K562 (cell line): ENCODE results near the gene ZNF189. TPM values are rescaled to one million over a fixed set of nuclear protein-coding genes. Genes with fewer than 3 reads are reported as not detected.

Experiments
- ATAC-seq: fragments of 200-7000 bp; cut with Tn5 transposase; 3 replicates; pipeline ENCODE4 v1.9.1; 2020; ENCODE audit warnings: moderate library complexity
- BruUV-seq: library from RNA; stranded (reverse); fragments of 400-500 nt; replicated peaks from 2 replicates; lab custom pipeline; 2021; lab: Mats Ljungman, UMichigan
- CTCF ChIA-PET: fragments of 300-600 bp; formaldehyde crosslinking; extraction: SDS; loops from one replicate; lab custom pipeline; 2021; ENCODE audit warnings: low intra/inter-chr PET ratio; lab: Yijun Ruan, JAX
- POLR2A ChIA-PET: fragments of 300-600, 350-650 bp; sonication (Branson Sonifier 250); formaldehyde crosslinking; extraction: SDS; loops from one replicate; lab custom pipeline; 2021; ENCODE audit warnings: antibody characterized with exemption, inconsistent platforms; lab: Yijun Ruan, JAX
- DNase-seq, 4 experiments: peaks; one replicate each; pipeline versions ENCODE4 v3.0.0 to v3.0.0-alpha.2; 2011 to 2018; ENCODE audit warnings: low spot score in 3 of 4, mixed read lengths in 3 of 4; ENCODE audit errors: extremely low read depth in 1 of 4
- FAIRE-seq: peaks from 2 replicates; lab custom pipeline; 2011; peaks lifted over from hg19 to GRCh38; lab: Jason Lieb, UNC
- H2AFZ ChIP-seq: 2 replicates; pipeline ENCODE4 v1.6.0; 2011; ENCODE audit warnings: low read depth, low read length, control low read depth, inconsistent platforms
- H3K27ac ChIP-seq: fragments of 200-600 bp; 3 replicates; pipeline ENCODE4 v1.8.0; 2011; ENCODE audit warnings: low read depth, mild to moderate bottlenecking, control low read depth, inconsistent platforms, low read length, moderate library complexity, mixed read lengths; ENCODE audit errors: extremely low read depth
- H3K27me3 ChIP-seq, 2 experiments: fragments of 300-600 bp in 1 of 2; 2 replicates in 1 of 2; 3 replicates in 1 of 2; pipeline versions ENCODE4 v1.6.0 to v1.8.0; 2011; ENCODE audit warnings: inconsistent platforms in 2 of 2, low read length in 2 of 2, mild to moderate bottlenecking in 1 of 2, mixed read lengths in 1 of 2, moderate library complexity in 1 of 2; ENCODE audit not compliant: control insufficient read depth in 2 of 2, insufficient read depth in 2 of 2
- H3K36me3 ChIP-seq: fragments of 300-600 bp; 3 replicates; pipeline ENCODE4 v1.8.0; 2011; ENCODE audit warnings: mild to moderate bottlenecking, low read length, inconsistent platforms; ENCODE audit not compliant: control insufficient read depth, insufficient read depth
- H3K4me1 ChIP-seq, 2 experiments: fragments of 200-600 bp in 1 of 2; replicated peaks in 1 of 2; 2 replicates in 1 of 2; 3 replicates in 1 of 2; pipeline versions ENCODE4 v1.5.1 to v1.8.0; 2011; ENCODE audit warnings: inconsistent platforms in 2 of 2, low read length in 2 of 2, mild to moderate bottlenecking in 1 of 2, mixed read lengths in 1 of 2, moderate library complexity in 1 of 2; ENCODE audit not compliant: control insufficient read depth in 2 of 2, insufficient read depth in 2 of 2
- H3K4me2 ChIP-seq: 2 replicates; pipeline ENCODE4 v1.6.1; 2011; ENCODE audit warnings: low read length, control low read depth, inconsistent platforms, mixed read lengths; ENCODE audit not compliant: insufficient read depth
- H3K4me3 ChIP-seq: fragments of 200-600 bp; sonication (generic), shearing (Covaris generic); 2 replicates; pipeline ENCODE4 v1.5.1; 2016; ENCODE audit warnings: control low read depth, inconsistent platforms
- H3K79me2 ChIP-seq: fragments of 200-600 bp; 3 replicates; pipeline ENCODE4 v1.8.0; 2011; ENCODE audit warnings: low read length, inconsistent platforms; ENCODE audit not compliant: control insufficient read depth, insufficient read depth
- H3K9ac ChIP-seq, 2 experiments: 2 replicates each; pipeline versions ENCODE4 v1.6.0 to v1.6.1; 2011; ENCODE audit warnings: low read depth in 2 of 2, low read length in 2 of 2, control low read depth in 1 of 2, inconsistent platforms in 1 of 2, mild to moderate bottlenecking in 1 of 2, mixed read lengths in 1 of 2; ENCODE audit not compliant: insufficient read depth in 1 of 2
- H3K9me1 ChIP-seq: one replicate; pipeline ENCODE4 v1.6.0; 2011; ENCODE audit warnings: inconsistent platforms, mild to moderate bottlenecking, low read length, moderate library complexity; ENCODE audit not compliant: control insufficient read depth, insufficient read depth
- H3K9me3 ChIP-seq: replicated peaks from 2 replicates; pipeline ENCODE4 v1.5.1; 2011; ENCODE audit warnings: low read depth, low read length, inconsistent platforms; ENCODE audit not compliant: control insufficient read depth, insufficient read depth
- H4K20me1 ChIP-seq: replicated peaks from 2 replicates; pipeline ENCODE4 v1.6.1; 2011; ENCODE audit warnings: low read length, inconsistent platforms, mixed read lengths; ENCODE audit not compliant: control insufficient read depth, insufficient read depth
- RAD21 ChIP-seq, 2 experiments: fragments of 250-450 bp in 1 of 2; fragments of 450-650 bp in 1 of 2; sonication (Bioruptor Pico) in 1 of 2; formaldehyde crosslinking in 1 of 2; IDR thresholded peaks in 1 of 2; conservative IDR thresholded peaks in 1 of 2; 2 replicates each; pipeline versions ENCODE4 v1.4.0 to v1.8.0; 2020 to 2022; ENCODE audit warnings: mild to moderate bottlenecking in 2 of 2, moderate library complexity in 1 of 2
- WGBS: fragments of 100-300 bp; shearing (Covaris generic); methylation state at CpG from one replicate; pipeline ENCODE4 v1.1.6; 2016; ENCODE audit warnings: low coverage, mixed read lengths; ENCODE audit not compliant: insufficient coverage; ENCODE audit errors: missing lambda C conversion rate; 5-methylcytosine and 5-hydroxymethylcytosine counted together
- in situ Hi-C: fragments of 300-500 bp; cut with MboI; formaldehyde crosslinking; loops from 4 replicates; pipeline ENCODE4 v1.15.0; 2018; ENCODE audit warnings: inconsistent platforms, mixed read lengths
- intact Hi-C: fragments of 100-400 bp; cut with micrococcal nuclease; formaldehyde crosslinking; loops from 2 replicates; pipeline ENCODE4 v1.14.2; 2022
- polyA plus RNA-seq, 8 experiments: library from polyadenylated mRNA; depleted of rRNA in 4 of 8; stranded (reverse) in 5 of 8; unstranded in 3 of 8; fragments of >200 nt; fragmentation: Nextera tagmentation in 2 of 8; fragmentation: Illumina TruSeq in 1 of 8; extraction: Ambion mirVana in 2 of 8; extraction: Trizol in 1 of 8; gene quantifications; 2 replicates each; pipeline versions ENCODE4 v1.2.1 to v1.2.3, GENCODE V29; 2011 to 2014; ENCODE audit warnings: inconsistent platforms in 1 of 8, missing spikeins in 1 of 8
- total RNA-seq, 7 experiments: library from RNA; depleted of rRNA in 6 of 7; stranded (reverse); fragments of >200 nt in 6 of 7; fragmentation: Illumina TruSeq in 2 of 7; extraction: Trizol in 2 of 7; gene quantifications; 2 replicates each; pipeline versions ENCODE4 v1.2.1 to v1.2.3, GENCODE V29; 2011 to 2021; ENCODE audit warnings: low replicate concordance in 1 of 7
- TF ChIP-seq, protein P1 (sequence below), 3 experiments: IDR thresholded peaks in 2 of 3; conservative IDR thresholded peaks in 1 of 3; 2 replicates each; pipeline ENCODE4 v1.5.1; 2011 to 2012; ENCODE audit warnings: low read length in 3 of 3, mild to moderate bottlenecking in 3 of 3, control low read depth in 2 of 3, improper control_type of control experiment in 1 of 3, inconsistent platforms in 1 of 3, low read depth in 1 of 3, mixed read lengths in 1 of 3, moderate library complexity in 1 of 3; ENCODE audit not compliant: insufficient read depth in 2 of 3
- TF ChIP-seq, protein P2 (sequence below): fragments of 450-650 bp; IDR thresholded peaks from 2 replicates; pipeline ENCODE4 v1.6.1; 2014; ENCODE audit warnings: low read depth, mild to moderate bottlenecking, moderate library complexity, borderline replicate concordance
- TF ChIP-seq, protein P3 (sequence below), 2 experiments: fragments of 450-650 bp; formaldehyde crosslinking in 1 of 2; IDR thresholded peaks; 2 replicates each; pipeline versions ENCODE4 v1.4.0 to v1.6.1; 2014 to 2020; ENCODE audit warnings: mild to moderate bottlenecking in 2 of 2, borderline replicate concordance in 1 of 2, low read depth in 1 of 2

ZNF189 gene
- total and polyA plus RNA-seq, 9 of the 15 experiments (the other 6 are each of a cell fraction or from before 2014, with no cell fraction given), result 2.4 to 15.3 (median 6.4) TPM

DNA sequence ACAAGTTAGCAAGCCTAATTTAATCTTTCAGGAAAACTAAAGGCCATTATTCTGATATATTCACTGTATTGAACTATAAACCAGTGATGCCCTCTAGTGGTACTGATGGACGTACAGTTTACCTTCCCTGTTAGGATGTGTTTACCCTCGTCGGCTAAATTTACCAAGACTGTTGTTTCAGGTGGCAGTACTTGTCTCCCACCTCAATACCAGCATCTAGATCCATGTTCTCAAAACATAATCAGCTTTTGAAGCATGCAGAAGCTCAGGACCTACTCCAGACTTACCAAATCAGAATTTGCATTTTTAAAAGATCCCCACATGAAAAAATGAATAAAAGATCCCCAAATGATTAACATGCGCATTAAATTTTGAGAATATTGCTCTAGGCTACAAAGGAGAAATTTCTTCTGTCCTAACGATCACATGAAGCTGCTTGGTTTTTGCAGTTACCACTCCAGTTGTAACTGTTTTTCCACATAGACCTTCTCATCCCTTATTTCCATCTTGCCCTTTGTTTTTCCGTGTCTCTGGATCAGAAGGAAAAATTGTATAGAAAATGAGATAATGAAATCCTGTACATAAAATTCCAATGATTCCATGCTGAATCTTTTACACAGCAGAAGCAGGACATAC, 10.7 kb upstream of the ZNF189 start:
- H3K79me2 ChIP-seq, result peaks cover 30% of the 10 kb centered on the region
- no peak overlapping the region for H3K9ac ChIP-seq
- ATAC-seq (peak; percentile 98), FAIRE-seq (peak; percentile 70), DNase-seq (peak in 2 of 4 experiments; percentile 33 to 76)
- H3K27ac ChIP-seq, result no peak overlapping the region
- in situ Hi-C loops (no loop called here), intact Hi-C loops (loop anchor here (1.0 to 2.0 kb wide), 4 partner anchors 72 to 269 kb away; no protein-coding TSS in a partner anchor)
- H3K4me1 ChIP-seq, result no peaks in the 10 kb centered on the region
- BruUV-seq, result no TSS peak
- H2AFZ ChIP-seq, result no peak overlapping the region
- ChIA-PET POLR2A (interaction anchor here (2.8 kb wide), 1 partner anchor 10 kb away, joined by 13 read pairs; the partner anchor contains the start of genes MRPL50 and ZNF189), CTCF (interaction anchor here (0.6 to 1.0 kb wide), 3 partner anchors 76 to 786 kb away, joined by 3 read pairs; no protein-coding TSS in a partner anchor)
- peaks cover 59% of the 10 kb centered on the region for H3K36me3 ChIP-seq
- peaks cover 10% of the 10 kb centered on the region for H3K9me3 ChIP-seq
- no peaks in the 10 kb centered on the region for H3K27me3 ChIP-seq
- H3K4me3 ChIP-seq, result no peak overlapping the region
- TF ChIP-seq, protein P1, sequence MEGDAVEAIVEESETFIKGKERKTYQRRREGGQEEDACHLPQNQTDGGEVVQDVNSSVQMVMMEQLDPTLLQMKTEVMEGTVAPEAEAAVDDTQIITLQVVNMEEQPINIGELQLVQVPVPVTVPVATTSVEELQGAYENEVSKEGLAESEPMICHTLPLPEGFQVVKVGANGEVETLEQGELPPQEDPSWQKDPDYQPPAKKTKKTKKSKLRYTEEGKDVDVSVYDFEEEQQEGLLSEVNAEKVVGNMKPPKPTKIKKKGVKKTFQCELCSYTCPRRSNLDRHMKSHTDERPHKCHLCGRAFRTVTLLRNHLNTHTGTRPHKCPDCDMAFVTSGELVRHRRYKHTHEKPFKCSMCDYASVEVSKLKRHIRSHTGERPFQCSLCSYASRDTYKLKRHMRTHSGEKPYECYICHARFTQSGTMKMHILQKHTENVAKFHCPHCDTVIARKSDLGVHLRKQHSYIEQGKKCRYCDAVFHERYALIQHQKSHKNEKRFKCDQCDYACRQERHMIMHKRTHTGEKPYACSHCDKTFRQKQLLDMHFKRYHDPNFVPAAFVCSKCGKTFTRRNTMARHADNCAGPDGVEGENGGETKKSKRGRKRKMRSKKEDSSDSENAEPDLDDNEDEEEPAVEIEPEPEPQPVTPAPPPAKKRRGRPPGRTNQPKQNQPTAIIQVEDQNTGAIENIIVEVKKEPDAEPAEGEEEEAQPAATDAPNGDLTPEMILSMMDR (IDR thresholded peaks at IDR 0.05 in 2 of 3, conservative IDR thresholded peaks at IDR 0.05 in 1 of 3; ENCODE audit: insufficient read depth in 2 of 3, low read depth in 1 of 3, low read length in 3 of 3), result peak; percentile 47 to 74 (median 55); a peak in 3 of 6 replicates
- TF ChIP-seq, protein P2, sequence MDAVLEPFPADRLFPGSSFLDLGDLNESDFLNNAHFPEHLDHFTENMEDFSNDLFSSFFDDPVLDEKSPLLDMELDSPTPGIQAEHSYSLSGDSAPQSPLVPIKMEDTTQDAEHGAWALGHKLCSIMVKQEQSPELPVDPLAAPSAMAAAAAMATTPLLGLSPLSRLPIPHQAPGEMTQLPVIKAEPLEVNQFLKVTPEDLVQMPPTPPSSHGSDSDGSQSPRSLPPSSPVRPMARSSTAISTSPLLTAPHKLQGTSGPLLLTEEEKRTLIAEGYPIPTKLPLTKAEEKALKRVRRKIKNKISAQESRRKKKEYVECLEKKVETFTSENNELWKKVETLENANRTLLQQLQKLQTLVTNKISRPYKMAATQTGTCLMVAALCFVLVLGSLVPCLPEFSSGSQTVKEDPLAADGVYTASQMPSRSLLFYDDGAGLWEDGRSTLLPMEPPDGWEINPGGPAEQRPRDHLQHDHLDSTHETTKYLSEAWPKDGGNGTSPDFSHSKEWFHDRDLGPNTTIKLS, result no peak
- TF ChIP-seq RAD21 (CRISPR knock-in tag; conservative IDR thresholded peaks at IDR 0.05 in 1 of 2, IDR thresholded peaks at IDR 0.05 in 1 of 2), result peak; percentile 15 to 53; a peak in 2 of 4 replicates
- TF ChIP-seq, protein P3, sequence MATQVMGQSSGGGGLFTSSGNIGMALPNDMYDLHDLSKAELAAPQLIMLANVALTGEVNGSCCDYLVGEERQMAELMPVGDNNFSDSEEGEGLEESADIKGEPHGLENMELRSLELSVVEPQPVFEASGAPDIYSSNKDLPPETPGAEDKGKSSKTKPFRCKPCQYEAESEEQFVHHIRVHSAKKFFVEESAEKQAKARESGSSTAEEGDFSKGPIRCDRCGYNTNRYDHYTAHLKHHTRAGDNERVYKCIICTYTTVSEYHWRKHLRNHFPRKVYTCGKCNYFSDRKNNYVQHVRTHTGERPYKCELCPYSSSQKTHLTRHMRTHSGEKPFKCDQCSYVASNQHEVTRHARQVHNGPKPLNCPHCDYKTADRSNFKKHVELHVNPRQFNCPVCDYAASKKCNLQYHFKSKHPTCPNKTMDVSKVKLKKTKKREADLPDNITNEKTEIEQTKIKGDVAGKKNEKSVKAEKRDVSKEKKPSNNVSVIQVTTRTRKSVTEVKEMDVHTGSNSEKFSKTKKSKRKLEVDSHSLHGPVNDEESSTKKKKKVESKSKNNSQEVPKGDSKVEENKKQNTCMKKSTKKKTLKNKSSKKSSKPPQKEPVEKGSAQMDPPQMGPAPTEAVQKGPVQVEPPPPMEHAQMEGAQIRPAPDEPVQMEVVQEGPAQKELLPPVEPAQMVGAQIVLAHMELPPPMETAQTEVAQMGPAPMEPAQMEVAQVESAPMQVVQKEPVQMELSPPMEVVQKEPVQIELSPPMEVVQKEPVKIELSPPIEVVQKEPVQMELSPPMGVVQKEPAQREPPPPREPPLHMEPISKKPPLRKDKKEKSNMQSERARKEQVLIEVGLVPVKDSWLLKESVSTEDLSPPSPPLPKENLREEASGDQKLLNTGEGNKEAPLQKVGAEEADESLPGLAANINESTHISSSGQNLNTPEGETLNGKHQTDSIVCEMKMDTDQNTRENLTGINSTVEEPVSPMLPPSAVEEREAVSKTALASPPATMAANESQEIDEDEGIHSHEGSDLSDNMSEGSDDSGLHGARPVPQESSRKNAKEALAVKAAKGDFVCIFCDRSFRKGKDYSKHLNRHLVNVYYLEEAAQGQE (IDR thresholded peaks at IDR 0.05; ENCODE audit: borderline replicate concordance), result peak; percentile 17; the same call in 1 of the 2 replicates
- TF ChIP-seq, protein P3 (CRISPR knock-in tag; IDR thresholded peaks at IDR 0.05; ENCODE audit: low read depth), result no peak
- no peak overlapping the region for H3K4me2 ChIP-seq
- no peaks in the 10 kb centered on the region for H4K20me1 ChIP-seq
- no peaks in the 10 kb centered on the region for H3K9me1 ChIP-seq
- 56% methylated on average over 6 of the region's 6 CpGs for WGBS
